HG02610 (cell line): ENCODE data around the gene ALOXE3.
A peak's percentile ranks its signal among the peaks of the same experiment; 100 is the strongest.

Experiments
- ATAC-seq: cut with Tn5 transposase; IDR thresholded peaks from one replicate; pipeline ENCODE4 v1.9.1; 2021; ENCODE audit warnings: mild to moderate bottlenecking, moderate library complexity; ENCODE audit not compliant: unreplicated experiment

The ALOXE3 gene

DNA sequence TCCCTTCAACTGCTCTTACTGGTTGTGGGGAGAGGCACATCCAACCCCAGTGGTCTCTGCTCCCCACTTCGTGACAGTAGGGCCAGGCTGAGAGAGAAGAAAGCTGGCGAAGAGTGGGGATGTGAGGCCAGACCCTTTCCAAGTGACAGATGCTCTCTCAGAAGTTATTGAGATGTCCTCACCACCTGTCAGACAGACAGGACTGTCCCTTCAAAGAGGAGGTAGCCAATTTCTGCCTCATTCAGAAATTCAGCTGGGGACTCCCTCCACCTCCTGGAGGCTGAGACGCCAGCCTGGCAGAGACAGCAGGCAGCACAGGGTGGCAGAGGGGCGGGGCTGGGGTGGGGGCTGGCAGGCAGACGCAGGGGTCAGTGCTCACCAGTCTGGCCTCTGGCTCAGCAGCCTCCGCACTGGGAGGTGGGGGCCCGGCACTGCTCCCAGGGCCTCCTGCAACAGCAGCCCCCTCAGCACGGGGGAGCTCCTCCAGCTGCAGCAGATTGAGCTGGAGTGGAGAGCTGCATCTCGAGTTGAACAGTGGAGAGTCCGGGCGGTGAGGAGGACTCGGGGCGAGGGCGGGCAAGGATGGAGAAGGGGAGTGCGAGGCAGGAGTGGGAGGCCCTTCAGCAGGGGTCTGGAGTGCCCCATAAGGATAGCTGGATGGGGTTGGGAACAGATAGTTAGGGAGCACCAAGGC, 24.7 kb upstream of the ALOXE3 start:
- ATAC-seq, result no peak

GRCh38 chr17:8142158-8142886, 24.0 kb upstream of the ALOXE3 start:
- ATAC-seq, result no peak

- no peak for ATAC-seq
Measured at GRCh38 chr17:8141741-8142140, 23.4 kb upstream of the ALOXE3 start.

DNA sequence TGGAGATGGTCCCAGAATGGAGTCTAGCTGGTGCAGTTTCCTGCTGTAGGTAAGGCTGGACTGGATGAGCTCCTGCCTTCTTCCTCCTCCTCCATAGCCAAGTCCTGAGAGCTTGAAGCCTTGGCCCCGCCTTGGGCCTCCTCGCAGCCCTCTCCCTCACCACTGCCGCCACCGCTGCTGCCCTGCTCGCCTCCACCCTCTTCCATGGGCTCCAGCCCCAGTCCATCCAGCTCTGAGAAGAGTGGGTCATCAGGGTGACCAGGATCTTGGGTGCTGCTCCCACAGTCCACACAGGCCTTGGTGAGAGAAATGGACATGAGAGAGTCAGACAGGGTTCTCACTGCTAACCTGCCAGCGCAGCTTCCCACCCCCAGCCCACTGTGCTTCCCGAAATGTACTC, 22.7 kb upstream of the ALOXE3 start:
- ATAC-seq, result no peak

GRCh38 chr17:8140065-8141029, 22.0 kb upstream of the ALOXE3 start:
- ATAC-seq, result no peak

DNA sequence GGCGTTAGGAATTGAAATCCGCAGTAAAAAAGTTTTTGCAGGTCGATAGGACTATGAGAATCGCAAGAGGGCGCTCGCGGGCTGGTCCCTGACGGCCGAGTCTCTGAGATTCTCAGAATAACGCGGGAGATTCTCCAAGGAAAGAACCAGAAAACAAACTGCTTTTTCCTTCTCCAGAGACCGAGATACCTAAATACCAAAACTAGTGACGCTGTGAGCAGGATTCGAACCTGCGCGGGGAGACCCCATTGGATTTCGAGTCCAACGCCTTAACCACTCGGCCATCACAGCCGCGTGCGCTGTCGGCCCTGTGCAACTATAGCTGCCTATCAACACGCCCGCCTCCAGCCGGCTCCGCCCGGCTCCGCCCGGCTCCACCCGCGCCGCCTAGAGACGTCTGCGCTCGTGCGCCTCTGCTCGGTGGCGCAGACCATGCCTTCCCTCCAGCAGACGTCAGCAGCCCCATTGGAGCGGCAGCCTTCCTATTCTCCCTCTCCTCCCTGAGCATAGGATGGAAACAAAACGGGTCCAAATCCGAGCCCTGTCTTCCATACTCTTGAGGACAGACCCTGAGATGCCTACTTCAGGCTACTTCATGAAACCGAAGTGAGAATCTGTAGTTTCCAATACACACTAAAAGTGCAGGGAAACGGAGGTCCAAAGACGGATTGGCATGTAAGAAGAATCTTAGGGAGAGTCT, 20.5 kb upstream of the ALOXE3 start:
- peak; percentile 78 for ATAC-seq

GRCh38 chr17:8138374-8138671, 20.0 kb upstream of the ALOXE3 start:
- peak; percentile 44 for ATAC-seq

GRCh38 chr17:8137645-8138373, 19.5 kb upstream of the ALOXE3 start:
- peak; percentile 3 for ATAC-seq

- ATAC-seq, result no peak
Measured at GRCh38 chr17:8133941-8134340, 15.6 kb upstream of the ALOXE3 start.

- no peak for ATAC-seq
Measured at GRCh38 chr17:8133399-8133798, 15.1 kb upstream of the ALOXE3 start.

GRCh38 chr17:8131844-8132441, 13.6 kb upstream of the ALOXE3 start:
- ATAC-seq, result no peak

GRCh38 chr17:8128125-8128784, 9.9 kb upstream of the ALOXE3 start:
- ATAC-seq, result no peak

- ATAC-seq, result no peak
Measured at GRCh38 chr17:8126491-8127066, 8.3 kb upstream of the ALOXE3 start.

- no peak for ATAC-seq
Measured at GRCh38 chr17:8125947-8126490, 7.7 kb upstream of the ALOXE3 start.

DNA sequence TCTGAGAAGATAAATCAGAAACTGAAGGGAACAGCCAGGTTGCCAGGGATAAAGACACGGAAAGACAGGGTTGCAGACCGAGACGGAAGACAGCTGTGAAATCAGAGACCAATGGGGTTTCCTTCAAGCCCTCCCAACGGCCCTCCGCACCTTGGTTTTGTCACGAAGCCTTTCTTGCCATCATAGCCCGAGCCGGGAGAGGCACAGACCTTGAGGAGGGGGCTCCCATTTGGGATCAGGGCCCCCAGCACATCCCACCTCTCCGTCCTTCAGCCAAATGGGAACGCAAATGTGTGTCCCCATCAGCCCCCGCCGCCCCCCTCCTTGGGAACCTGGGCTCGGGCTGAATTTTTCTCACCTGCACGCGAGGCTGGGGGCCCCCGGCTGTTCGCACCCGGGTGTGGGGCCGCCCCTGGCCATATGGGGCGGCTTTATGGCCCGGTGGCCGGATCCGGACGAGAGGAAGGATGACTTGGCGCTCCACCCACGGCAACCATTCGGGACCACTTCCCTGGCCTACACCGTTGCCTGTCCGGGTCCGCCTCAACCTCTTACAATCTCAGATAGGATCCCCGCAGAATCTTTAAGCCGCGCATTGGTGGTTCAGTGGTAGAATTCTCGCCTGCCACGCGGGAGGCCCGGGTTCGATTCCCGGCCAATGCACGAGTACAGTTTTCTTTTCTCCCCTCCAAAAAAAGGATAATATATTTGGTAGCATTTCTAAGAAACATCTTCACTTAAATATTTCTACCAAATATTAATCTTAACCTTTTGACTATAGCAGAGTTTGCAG, 7.0 kb upstream of the ALOXE3 start:
- no peak for ATAC-seq

DNA sequence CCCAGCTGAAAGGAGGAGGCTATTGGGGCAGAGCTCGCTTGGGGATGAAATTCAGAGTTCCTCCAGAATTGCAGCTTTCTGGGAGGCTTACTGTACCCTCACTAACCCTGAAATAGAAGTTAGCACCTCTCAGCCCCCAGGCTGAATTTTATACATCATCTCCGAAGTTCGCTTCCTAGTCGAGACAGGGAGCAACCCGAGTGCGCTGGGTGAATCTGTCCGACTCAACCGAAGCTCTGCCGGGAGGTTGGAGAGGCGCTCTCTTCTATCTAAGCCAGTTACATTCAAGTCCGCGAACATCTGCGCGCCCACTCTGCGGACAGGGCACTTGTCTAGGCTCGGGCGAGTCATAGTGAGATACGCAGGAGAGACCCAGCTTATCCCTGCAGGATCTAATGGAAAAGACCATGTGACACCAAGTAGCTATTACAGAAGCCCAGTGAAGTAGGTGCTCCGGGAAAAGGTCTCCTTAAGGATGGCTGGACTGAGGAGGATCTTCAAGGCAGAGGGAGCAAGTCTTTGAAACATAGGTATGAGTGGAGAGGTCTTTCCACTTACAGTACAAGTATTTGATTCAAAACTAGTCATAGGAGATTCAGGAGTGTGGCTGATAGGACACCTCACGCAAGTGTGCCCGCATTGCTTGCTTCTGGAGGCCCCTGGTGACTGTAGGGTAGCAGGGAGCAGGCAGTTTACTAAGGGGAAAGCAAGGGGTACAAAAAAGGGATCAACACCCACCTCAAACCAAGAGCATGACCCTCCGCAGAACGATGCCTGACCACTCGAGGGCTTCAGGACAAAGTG, 6.2 kb upstream of the ALOXE3 start:
- ATAC-seq, result no peak

DNA sequence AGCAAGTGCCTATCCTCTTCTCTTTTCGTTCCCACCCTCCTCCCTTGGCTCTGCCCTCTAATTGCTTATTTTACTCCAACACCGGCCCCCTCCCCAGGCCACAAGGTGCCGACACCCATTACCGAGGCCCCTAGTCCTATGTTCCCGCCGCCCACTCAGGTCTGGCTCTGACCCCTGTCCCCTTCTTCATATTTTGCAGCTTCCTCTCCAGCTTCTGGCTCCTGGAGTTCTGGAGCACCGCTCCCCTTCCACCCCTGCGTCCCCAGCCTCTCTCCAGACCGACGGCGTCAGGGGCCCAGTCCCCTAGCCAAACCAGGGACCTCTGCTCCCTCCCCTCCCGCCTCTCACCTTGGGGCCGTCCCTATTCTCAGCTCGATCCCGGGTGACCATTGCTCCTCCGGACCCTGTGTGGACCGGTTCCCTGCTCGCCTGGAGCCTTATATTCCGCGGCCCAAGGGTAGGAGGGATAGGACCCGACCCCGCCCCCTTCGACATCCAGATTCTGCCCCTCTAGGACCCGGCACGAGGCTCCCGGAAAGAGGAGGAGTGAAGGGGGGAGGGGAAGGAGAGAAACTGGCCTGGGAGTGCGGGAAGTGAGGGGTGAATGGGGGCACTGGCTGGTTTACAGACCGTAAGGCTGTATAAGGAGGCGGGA, 5.5 kb upstream of the ALOXE3 start, which contains the start of gene HES7:
Gene HES7 (minus strand): TSS at position 412 of the 655 bp plus-strand sequence. CDS start 22 bp downstream, at position 390.
- no peak for ATAC-seq
